NCI-H2196 treated with DMSO at 0.1 percent for 48 hours (cell line): ENCODE measurements around the gene THEM5.

Experiments
- DNase-seq: peaks from one replicate; lab custom pipeline; 2025; ENCODE audit not compliant: unreplicated experiment; lab: John Stamatoyannopoulos, UW

Gene THEM5

GRCh38 chr1:151840421-151840820 is 13.1 kb downstream of the THEM5 start:
- no peak for DNase-seq

GRCh38 chr1:151839457-151840403 is 13.8 kb downstream of the THEM5 start, which contains the start of gene C2CD4D:
C2CD4D (minus strand) TSS chr1:151839820; CDS start chr1:151838989, 831 bp downstream.
- peak; percentile 78 for DNase-seq

GRCh38 chr1:151839082-151839412 is 14.5 kb downstream of the THEM5 start:
- no peak for DNase-seq

GRCh38 chr1:151838222-151839081 is 15.1 kb downstream of the THEM5 start:
- no peak for DNase-seq

- DNase-seq: no peak
Observed at GRCh38 chr1:151837884-151838221, 15.7 kb downstream of the THEM5 start.

GRCh38 chr1:151837197-151837596 is 16.3 kb downstream of the THEM5 start:
- no peak for DNase-seq

GRCh38 chr1:151835596-151835995 is 17.9 kb downstream of the THEM5 start:
- DNase-seq: no peak

- DNase-seq: no peak
Observed at GRCh38 chr1:151834239-151834638, 19.3 kb downstream of the THEM5 start.

- DNase-seq: no peak
Observed at GRCh38 chr1:151833172-151833900, 20.2 kb downstream of the THEM5 start.

GRCh38 chr1:151832318-151832980 is 21.1 kb downstream of the THEM5 start:
- DNase-seq: peak; percentile 97

- peak; percentile 76 for DNase-seq
Observed at GRCh38 chr1:151831605-151832004, 21.9 kb downstream of the THEM5 start, which contains the start of gene RORC. RORC (minus strand) TSS chr1:151831802; CDS start chr1:151831764, 38 bp downstream.

- no peak for DNase-seq
Observed at GRCh38 chr1:151831256-151831591, 22.3 kb downstream of the THEM5 start.

GRCh38 chr1:151830055-151830454 is 23.5 kb downstream of the THEM5 start:
- no peak for DNase-seq

GRCh38 chr1:151829352-151830046 is 24.0 kb downstream of the THEM5 start:
- DNase-seq: no peak

GRCh38 chr1:151828921-151829320 is 24.6 kb downstream of the THEM5 start:
- DNase-seq: no peak

- DNase-seq: no peak
Observed at GRCh38 chr1:151827853-151828252, 25.7 kb downstream of the THEM5 start.

GRCh38 chr1:151825751-151826660 is 27.5 kb downstream of the THEM5 start:
- DNase-seq: no peak

- no peak for DNase-seq
Observed at GRCh38 chr1:151825204-151825603, 28.3 kb downstream of the THEM5 start.

GRCh38 chr1:151823175-151823574 is 30.3 kb downstream of the THEM5 start:
- no peak for DNase-seq
